Stimulated activated CD4-positive, alpha-beta T cell treated with anti-CD3 and anti-CD28 coated beads, Interleukin-12 subunit alpha, Interleukin-12 subunit beta, amount 100 ng/mL, for 4 hours (primary cell): ENCODE data around the gene DNAJB5.
"Not testable (repeated sequence)": the region's sequence is repeated elsewhere in the genome, so short reads cannot be mapped to it uniquely, and the experiment has no call there.

Experiments used
- DNase-seq: peaks from one replicate; pipeline ENCODE4 v3.0.0-alpha.2; 2020

The DNAJB5 gene

DNA sequence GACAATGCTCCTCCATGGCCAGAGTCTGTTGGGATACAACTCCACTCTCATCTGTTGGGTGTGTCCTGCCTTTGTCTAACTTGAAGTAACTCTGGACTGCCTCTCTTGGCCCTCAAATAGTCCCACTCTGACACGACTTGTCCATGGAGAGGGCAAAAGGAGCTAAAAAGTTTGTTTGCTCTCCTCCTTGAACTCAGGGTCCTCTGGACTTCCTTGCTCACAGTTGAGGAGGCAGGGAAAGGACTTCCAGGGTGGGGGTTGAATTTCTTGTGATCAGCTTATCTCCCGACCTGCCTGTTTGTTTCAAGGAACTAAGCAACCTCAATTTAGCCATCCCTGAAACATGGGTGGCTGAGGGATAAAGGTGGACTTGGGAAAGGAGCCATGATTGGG lies 11.7 kb downstream of the DNAJB5 start:
- DNase-seq, result no peak

DNA sequence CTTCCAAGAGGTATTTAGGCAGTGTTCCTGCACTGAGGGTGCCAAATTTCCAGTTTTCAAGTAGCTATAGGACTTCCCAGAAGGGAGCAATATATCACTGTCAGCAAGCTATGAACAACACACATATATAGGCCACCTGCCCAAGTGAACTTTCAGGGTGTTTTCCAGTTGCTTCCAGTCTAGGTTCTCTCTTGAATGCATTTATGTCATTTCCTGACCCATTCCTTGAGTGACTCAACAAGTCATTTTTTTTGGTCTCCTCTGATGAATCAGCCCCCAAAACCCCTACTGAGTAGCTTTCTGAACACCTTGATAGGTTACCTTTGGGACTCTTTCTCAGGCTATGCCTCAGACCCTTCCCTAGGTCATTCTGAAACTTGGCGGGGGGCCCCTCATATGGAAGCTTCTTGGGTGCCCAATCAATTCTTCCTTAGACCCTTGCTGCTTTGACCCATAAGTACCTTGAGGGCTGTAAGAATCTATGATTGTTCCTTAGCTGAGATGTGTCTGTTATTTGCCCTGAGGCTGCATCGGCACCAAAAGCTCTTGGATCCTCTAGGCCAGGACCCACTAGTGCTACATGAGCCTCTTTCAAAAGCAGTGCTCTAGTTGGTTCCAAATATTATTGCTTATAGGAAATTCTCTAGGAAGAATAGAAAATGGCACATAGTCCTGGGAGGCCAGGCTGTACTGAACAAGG lies 12.4 kb downstream of the DNAJB5 start:
- no peak for DNase-seq

DNA sequence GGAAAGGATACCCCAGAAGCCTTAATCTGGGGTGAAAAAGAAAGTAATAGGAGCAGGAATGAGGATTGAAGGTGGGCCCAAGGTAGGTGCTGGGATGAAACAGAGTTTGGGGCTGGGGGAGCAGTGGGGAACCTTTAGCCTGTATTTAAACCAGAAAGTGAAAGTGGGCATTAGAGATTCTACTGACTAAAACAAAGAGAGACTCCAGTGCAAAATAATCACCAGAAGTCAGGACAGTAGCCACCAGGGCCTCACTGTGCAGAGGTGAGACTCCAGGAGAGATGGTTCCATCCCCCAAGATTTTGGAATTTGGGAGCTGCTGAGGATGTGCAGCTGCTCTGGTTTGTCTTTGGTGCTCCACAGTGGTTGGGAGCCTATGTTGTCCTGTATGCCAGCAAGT lies 13.1 kb downstream of the DNAJB5 start:
- no peak for DNase-seq

DNA sequence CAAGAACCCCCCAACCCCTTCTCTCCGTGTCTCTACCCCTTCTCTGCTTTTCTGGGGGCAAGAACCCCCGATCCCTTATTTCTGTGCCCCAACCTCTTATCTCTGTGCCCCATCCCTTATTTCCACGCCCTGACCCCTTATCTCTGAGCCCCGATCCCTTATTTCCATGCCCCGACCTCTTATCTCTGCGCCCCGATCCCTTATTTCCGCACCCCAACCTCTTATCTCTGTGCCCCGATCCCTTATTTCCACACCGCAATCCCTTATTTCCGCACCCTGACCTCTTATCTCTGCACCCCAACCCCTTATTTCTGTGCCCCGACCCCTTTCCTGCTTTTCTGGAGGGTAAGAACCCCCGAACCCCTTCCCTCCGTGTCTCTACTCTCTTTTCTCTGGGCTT lies 14.8 kb downstream of the DNAJB5 start:
- not testable (repeated sequence) for DNase-seq

DNA sequence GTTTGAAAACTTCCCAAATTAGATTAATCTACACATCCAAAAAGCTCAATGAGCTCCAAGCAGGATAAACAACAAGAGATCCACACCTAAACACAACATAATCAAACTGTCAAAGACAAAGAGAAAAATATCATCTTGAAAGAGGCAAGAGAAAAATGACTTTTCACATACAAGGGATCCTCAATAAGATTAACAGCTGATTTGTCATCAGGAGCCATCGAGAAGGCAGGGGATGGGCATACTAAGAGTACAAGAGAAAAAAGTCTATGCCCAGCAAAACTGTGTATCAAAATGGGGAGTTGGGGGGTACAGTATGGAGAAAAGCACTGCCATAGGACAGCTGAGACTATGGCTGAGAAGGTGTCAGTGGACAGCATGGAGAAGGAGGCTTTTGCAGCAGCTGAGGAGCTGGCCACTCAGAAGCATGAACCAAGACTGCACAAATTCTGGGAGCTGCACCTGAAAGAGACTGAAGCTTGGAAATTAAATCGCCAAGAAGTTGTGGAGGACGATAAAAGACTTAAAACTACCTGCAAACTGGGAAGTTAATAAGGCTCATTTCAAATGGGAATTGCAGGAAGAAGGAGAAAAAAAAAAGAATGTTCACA lies 20.9 kb downstream of the DNAJB5 start:
- DNase-seq, result no peak

DNA sequence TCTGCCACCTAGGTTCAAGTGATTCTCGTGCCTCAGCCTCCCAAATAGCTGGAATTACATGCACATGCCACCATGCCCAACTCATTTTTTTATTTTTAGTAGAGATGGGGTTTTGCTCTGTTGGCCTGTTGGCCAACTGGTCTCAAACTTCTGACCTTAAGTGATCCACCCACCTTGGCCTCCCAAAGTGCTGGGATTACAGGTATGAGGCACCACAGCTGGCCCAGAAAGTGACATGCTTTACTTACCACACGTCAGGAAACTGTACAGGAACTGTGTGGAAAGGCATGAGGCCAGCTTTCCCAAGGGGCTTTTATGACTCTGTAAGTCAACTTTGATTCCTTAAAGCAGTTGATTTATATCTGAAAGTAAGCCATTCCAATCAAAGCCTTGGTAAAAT lies 25.0 kb downstream of the DNAJB5 start:
- no peak for DNase-seq

DNA sequence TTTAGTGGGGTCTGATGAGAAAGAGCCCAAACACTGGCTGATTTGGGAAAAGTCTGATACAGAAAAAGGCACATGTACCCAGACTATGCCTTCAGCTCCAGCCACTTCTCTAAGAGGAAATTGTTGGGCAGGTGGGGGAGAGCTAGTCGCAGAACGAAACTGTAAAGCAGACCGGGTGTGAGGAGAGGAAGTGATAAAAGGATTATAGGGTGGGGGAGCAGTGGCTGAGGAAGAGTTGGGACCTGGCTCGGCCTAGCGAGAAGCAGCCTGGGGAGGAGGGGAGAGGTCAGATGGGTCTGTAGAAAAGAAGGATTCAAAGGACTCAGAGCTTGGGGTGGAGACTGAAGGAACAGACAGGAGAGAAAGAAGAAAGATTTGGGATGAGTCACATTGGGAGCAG lies 33.9 kb downstream of the DNAJB5 start:
- not testable (repeated sequence) for DNase-seq

DNA sequence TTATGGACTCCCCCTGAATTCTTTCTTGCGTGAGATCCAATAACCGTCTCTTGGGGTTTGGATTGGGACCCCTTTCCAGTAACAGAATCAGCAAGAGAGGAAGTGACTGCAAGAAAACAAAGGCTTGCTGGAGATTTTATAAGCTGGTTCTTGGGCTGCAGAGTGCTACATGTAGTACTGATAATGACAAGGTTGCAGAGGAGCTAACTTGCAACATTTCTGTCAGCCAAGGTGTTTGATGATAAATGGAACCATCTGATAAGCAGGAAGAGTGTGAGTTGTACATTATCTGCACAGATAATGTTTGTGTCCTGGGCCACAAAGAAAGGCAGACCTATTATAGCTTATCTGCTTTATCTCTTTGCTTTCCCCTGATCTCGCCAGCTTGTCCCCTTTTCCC lies 37.1 kb downstream of the DNAJB5 start:
- no peak for DNase-seq

DNA sequence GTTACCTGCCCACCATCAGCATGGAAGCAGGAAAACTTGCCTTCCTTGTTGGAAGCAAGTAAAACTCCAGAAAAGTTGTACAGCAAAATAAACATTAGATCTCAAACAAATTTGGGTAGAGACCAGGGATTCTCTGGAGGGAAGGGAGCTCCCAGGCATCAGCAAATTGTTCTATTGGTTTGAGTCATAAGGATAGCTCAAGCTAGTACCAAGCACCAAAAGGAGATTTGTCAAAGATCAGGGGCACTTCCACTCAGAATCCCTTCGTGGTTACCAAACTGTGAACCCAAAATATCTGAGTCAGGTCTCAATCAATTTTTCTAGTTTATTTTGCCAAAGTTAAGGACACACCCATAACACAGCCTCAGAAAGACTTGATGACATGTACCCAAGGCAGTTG lies 37.8 kb downstream of the DNAJB5 start:
- no peak for DNase-seq

DNA sequence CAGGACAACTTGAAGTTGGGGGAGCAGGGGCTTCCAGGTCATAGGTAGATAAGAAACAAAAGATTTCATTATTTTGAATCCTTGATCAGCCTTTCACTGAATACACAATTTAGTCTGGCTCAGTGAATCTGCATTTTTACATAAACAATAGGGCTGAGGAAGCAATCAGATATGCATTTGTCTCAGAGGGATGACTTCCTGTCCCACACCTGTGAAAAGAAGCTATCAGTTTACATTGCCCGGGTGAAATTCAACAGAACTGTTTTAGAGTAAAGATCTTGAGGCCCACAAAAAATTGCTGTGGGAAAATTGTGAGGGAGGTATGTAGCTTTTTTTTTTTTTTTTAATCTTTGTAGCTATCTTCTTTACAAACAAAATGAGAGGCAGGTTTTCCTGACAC lies 38.3 kb downstream of the DNAJB5 start:
- no peak for DNase-seq

DNA sequence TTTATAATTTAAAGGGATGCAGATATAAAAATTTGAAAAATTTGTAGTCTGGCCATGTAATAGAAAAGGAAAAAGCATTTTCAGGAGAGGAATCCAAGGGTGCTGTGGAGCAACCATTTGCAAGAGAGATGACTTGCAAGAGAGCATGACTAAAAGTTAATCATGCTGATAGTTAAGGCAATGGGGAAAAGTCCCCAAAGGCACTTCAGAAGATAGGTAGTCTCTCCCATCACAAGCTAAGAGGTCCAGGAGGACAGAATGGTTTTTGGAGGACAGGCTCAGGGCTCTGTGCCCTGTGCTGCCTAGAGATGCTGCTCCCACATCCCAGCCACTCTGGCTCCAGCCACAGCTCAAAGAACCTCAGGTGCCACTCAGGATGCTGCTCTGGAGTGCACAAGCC lies 38.8 kb downstream of the DNAJB5 start:
- no peak for DNase-seq

DNA sequence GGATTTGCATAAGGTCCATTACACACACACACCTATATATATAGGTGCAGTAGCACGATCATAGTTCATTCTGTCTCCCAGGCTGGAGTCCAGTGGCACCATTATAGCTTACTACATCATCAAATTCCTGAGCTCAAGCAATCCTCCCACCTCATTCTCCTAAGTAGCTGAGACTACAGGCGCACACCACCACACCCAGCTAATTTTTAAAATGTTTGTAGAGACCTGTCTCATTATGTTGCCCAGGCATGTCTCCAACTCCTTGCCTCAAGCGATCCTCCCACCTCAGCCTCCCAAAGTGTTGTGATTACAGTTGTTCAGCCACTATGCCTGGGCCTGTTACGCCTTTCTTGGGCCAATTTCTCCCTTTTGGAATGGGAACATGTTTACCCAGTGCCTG lies 39.7 kb downstream of the DNAJB5 start:
- DNase-seq, result no peak

DNA sequence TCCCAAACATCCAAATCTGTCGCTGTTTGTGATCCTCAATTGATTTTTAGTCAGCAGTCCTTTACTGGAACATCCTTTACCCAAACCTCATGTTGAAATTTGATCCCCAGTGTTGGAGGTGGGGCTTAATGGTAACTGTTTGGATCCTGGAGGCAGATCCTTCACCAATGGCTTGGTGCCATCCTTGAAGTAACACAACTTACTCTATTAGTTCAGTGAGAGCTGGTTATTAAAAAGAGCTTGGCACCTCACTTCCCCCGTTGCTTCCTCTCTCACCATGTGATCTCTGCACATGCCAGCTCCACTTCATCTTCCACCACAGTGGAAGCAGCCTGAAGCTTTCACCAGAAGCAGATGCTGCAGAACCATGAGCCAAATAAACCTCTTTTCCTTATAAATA lies 40.3 kb downstream of the DNAJB5 start:
- DNase-seq, result no peak

DNA sequence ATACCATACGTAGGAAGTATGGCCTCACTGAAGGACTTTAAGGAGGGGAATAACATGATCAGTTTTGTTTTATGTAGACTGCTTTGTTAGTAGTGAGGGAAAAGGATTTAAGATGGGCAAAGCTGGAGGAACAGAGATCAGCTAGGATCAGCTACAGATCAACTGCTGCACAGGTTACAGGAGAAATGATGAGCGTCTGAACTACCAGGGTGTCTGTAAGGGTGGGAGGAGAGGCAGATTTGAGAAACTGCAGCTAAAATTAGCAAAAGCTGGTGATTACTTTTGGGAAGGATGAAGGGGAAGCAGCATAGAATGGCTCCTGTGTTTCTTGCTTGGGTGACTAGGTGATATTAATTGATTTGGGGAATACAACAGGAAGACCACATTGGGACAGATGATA lies 43.6 kb downstream of the DNAJB5 start:
- no peak for DNase-seq

DNA sequence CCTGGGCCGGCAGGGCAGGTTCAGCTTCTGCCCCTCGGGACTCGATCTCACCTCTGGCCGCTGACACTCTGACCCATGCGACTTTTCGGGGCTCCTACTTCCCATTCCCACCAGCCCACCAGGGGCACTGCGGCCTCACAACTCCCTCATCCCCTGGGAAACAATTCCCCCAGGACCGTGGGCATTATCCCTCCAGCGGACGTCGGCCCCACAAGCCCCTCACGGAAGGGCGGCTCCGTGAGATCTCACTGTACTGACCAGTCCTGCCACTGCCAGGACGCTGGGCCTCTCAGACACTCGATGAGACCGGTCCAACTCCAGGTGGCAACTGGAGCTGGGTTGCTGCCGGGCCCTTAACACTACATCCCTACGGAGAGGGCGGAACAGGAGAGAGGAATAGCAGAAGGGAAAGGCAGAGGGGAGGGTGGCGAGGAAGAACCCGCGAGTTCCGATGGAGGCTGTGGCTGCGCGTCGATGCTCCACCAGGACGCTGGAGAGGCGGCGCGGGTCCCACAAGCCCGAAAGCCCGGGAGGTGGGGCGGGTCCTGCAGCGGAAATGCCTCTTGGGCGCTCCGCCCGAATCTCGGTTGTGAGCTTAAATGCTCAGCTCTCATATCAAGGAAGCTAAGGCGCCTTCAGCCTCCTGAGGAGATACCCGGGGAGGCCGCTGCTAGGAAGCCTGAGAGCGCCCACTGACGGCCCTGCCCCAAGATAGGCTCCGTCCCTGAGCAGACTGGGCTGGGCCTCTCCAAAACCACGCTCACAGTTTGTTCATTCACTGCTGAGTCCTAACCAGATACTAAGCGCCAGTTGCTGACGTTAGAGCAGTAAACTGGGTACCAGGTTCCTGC lies 46.5 kb downstream of the DNAJB5 start:
- DNase-seq, result peak; percentile 37

DNA sequence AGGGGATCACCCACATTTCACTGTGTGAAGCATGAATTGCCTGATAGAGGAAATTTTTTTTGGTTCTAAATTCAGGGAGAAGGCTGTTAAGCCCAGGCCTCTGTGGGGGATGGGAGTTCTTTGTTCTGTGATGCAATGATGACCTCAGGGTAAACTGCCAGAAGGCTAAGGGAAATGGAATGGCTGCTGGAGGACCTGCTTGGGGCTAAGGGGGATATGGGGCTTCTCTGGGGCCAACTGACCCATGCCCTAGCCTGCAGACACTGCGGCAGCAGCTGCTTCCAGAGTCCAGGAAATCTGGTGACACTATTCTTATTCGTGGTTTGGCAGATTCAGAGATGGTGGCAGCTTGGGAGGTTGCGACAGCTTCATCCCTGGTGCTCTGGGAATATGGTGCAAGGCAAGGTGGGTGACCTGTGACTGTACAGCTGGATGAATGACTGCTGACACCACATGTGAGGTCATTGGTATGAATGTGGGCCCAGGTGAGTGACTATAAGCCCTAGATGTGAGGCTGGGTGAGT lies 52.6 kb downstream of the DNAJB5 start:
- no peak for DNase-seq

DNA sequence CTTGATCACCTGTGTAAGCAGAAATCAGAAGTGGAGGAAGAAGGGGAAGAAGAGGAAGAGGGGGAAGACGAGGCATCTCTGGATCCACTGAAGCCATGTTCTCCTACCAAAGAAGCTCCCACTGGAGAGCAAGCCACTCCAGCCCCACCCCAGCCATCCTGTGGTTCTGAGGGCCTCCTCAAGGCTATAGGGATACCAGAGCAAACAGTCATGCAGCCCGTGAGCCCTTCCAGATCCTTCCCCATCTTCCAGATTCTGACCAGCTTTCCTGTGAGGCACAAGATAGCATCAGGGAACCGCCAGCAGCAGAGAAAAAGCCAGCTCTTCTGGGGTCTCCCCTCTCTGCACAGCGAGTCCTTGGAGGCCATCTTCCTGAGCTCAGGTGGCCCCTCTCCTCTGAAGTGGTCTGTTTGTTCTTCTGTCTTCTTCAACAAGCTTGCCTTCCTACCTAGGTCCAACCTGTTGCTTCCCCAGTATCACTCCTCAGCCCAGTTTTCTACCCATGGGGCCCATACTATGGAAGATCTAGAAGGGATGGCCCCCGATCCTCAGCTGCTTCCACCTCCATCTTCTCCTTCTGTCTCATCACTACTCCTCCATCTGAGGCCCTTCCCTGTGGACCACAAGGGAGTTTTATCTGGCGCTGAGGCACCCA lies 53.5 kb downstream of the DNAJB5 start:
- no peak for DNase-seq

DNA sequence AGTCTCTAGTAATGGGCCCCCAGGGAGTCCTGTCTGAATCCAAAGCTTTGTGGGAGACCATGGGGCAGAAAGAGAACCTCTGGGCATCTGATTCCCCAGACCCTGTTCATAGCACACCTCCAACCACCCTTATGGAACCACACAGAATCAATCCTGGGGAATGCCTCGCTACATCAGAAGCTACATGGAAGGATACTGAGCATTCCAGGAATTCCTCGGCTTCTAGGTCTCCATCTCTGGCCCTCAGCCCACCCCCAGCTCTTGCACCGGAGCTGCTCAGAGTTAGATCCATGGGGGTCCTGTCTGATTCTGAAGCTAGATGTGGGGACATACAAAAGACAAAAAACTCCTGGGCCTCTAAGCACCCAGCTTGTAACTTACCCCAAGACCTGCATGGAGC lies 54.5 kb downstream of the DNAJB5 start:
- DNase-seq, result no peak
